Measurements from ENCODE around the gene ALKBH4. TPM values are rescaled to one million over a fixed set of nuclear protein-coding genes. Genes with fewer than 3 reads are reported as not detected.

The ALKBH4 gene
- total RNA-seq: 16.3 TPM

DNA sequence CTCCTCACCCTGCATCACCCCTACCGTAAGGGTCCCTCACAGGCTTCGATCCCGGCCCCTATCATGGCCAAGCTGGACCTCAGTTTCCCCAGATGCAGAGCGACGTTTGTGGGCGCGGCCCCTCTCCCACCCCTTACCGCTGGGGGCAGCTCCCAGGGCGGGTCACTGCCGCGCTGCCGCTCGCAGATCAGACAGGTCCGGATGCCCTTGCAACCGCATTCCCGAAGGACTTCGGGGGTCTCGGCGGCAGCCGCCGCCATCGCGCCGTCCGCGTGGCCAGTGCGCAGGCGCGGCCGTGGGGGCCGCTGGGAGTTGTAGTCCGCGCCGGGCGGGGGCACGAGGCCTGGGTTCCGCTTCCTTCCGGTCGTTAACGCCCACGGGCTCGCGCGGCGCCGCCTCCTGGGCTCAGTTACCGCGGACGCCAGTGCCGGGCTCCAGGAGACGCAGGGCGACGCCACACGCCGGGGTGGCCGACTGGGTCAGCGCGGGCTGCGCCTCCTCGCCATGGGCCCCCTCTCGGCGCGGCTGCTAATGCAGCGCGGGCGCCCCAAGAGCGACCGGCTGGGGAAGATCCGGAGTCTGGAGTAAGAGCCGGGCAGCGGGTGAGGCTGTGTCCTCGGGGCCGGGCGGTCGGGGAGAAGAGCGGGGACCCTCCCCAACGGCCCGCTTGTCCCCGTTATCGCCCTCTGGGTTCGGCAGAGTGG, at the start of gene ALKBH4, which contains the start of gene LRWD1:
TSS of gene ALKBH4 (minus strand) at position 287 of the 704 bp plus-strand sequence. CDS start at position 260, 27 bp downstream.
TSS of gene LRWD1 (plus strand) at position 408 of the 704 bp plus-strand sequence. CDS start at position 505, 97 bp downstream.

DNA sequence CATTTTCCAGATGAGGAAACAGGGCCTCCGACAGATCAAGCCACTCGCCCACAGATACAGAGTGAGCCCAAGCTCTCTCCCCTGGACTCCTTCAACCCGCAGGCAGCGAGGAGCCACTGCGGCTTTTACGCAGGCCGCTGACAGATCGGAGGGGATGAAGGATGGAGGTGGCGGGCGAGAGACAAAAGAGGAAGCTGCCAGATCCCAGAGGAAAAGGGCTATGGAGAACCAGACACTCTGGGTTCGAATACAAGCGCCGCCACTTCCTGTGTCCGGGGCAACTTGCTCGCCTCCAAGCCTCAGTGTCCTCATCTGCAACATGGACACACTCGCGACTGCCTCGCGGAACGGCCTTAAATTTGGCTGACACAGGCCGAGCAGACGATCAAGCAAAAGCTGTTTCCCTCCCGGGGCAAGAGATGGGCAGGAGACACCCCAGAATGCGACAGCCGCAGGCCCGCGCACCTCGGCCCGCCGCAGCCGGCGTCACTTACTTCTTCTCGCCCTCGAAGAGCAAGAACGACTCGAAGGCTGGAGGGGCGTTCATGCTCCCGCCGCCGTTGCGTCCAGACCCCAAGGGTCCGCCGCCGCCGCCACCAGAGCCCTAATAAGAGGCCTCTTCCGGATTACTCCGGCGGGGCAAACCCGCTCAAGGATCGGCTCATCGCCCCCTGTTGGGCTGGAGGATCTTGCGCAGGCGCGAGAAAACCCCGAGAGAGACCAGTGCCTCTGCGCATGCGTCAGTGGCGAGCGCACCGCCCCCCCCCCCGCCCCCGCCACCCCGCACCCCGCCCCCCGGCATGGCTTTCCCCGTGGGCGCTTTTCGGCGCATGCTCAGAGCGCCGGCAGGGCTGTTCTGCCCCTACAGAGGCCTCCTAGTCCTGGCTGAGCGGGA, 13.9 kb upstream of the ALKBH4 start, which contains the start of gene POLR2J:
TSS of gene POLR2J (minus strand) at position 609 of the 895 bp plus-strand sequence. CDS start at position 547, 62 bp downstream.

DNA sequence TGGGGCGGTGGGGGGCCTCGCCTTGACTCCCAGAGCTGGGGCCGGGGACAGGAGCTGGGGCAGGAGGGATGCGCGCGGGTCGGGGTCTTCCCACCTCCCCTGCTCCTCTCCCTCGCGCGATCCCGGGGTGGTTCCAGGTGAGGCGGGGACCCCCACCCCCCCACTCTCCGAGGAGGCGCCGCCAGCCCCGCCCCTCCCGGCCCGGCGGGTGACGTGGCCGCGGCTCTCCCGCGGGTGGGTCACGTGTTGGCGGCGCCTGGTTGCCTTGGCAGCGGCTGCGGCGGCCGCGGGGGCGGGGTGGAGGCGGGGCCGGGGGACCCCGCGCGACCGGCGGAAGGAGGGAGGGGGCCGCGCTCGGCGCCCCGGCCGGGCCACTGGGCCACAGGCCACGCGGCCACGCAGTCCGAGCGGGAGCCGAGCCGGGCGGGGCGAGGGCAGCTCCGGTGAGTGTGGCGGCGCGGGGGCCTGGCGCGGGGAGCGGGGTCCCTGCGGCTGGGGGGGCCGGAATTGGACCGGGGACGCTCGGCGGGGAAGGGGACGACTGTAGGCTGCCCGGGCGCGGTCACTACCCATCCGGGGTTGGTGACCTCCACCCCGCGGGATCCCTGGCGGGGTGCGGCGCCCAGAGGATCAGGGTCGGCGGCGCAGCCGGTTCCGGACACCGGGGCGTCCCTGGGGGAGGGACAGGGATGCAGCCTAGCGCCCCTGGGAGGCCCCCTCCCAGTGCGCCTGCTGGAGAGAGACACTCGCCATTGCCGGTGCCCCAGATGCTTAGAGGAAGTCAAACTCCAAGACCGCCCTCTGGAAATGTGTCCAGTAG, 31.2 kb downstream of the ALKBH4 start, which contains the start of gene ORAI2:
TSS of gene ORAI2 (plus strand) at position 357 of the 820 bp plus-strand sequence. CDS start 5,382 bp downstream, outside the sequence.

Other genes starting within 250 kb of the ALKBH4 start
- 16.0 TPM for gene SH2B2, start 178.0 kb downstream of the ALKBH4 start, total RNA-seq
- gene SPDYE6, start 108.4 kb downstream of the ALKBH4 start, total RNA-seq: not detected
- gene PRKRIP1, start 68.5 kb downstream of the ALKBH4 start, total RNA-seq: 24.4 TPM
- gene ORAI2, start 31.3 kb downstream of the ALKBH4 start, total RNA-seq: 27.5 TPM
- 45.4 TPM for gene LRWD1, start 121 bp upstream of the ALKBH4 start, total RNA-seq
- gene POLR2J, start 14.1 kb upstream of the ALKBH4 start, total RNA-seq: 14.1 TPM
- 19.4 TPM for gene RASA4B, start 52.9 kb upstream of the ALKBH4 start, total RNA-seq
- 10.3 TPM for gene UPK3BL2, start 78.8 kb upstream of the ALKBH4 start, total RNA-seq
- not detected for gene SPDYE2, start 86.4 kb upstream of the ALKBH4 start, total RNA-seq
- gene POLR2J3, start 107.7 kb upstream of the ALKBH4 start, total RNA-seq: 90.1 TPM
- 77.0 TPM for gene RASA4, start 151.9 kb upstream of the ALKBH4 start, total RNA-seq
- gene UPK3BL1, start 177.9 kb upstream of the ALKBH4 start, total RNA-seq: 25.4 TPM
- gene SPDYE2B, start 185.5 kb upstream of the ALKBH4 start, total RNA-seq: not detected
- gene POLR2J2, start 206.8 kb upstream of the ALKBH4 start, total RNA-seq: 15.3 TPM

Measured in parietal lobe (tissue), 1 donor.